Adrenal gland (tissue), 5 donors: ENCODE measurements around the gene PEF1.

Source experiments
- CTCF ChIP-seq, 6 experiments: fragments of 450-650 bp in 4 of 6; fragments of 200-600 bp in 2 of 6; sonication (generic) in 1 of 6; IDR thresholded peaks; 1 replicate in 5 of 6; 2 replicates in 1 of 6; pipeline versions ENCODE4 v1.5.1 to v1.8.0; 2016 to 2021; ENCODE audit warnings: antibody characterized with exemption in 6 of 6, mild to moderate bottlenecking in 2 of 6, moderate library complexity in 1 of 6
- POLR2A ChIP-seq, 2 donors: fragments of 450-650 bp; IDR thresholded peaks; one replicate each; pipeline ENCODE4 v1.6.1; 2017; ENCODE audit warnings: antibody characterized with exemption in 2 of 2, mild to moderate bottlenecking in 2 of 2, moderate library complexity in 1 of 2
- donor health status: DM: no; HTN: no; CAD: no.

GRCh38 chr1:31663622-31664452 lies 19.2 kb upstream of the PEF1 start:
- TF ChIP-seq CTCF (IDR thresholded peaks at IDR 0.05) (peak; percentile 86 to 99 (median 95)), POLR2A (IDR thresholded peaks at IDR 0.05) (no peak)
